DND-41 (cell line): ENCODE results near the gene ZNF229.
"Not testable (repeated sequence)": the region's sequence is repeated elsewhere in the genome, so short reads cannot be mapped to it uniquely, and the experiment has no call there.

Experiments
- ATAC-seq: fragments of 200-7000 bp; cut with Tn5 transposase; 3 replicates; pipeline ENCODE4 v1.9.1; 2021; ENCODE audit warnings: low read depth; ENCODE audit not compliant: insufficient read depth
- DNase-seq: peaks from one replicate; pipeline ENCODE4 v3.0.0-alpha.2; 2020
- H2AFZ ChIP-seq: 2 replicates; pipeline ENCODE4 v1.6.0; 2012; ENCODE audit warnings: low read depth, low read length
- H3K27ac ChIP-seq: 2 replicates; pipeline ENCODE4 v1.5.1; 2012; ENCODE audit warnings: low read length, inconsistent platforms
- H3K27me3 ChIP-seq: fragments of 200-600 bp; sonication (generic); 2 replicates; pipeline ENCODE4 v1.6.0; 2012; ENCODE audit warnings: low read length, mild to moderate bottlenecking, inconsistent platforms; ENCODE audit not compliant: insufficient read depth, poor library complexity
- H3K36me3 ChIP-seq: 2 replicates; pipeline ENCODE4 v1.5.1; 2012; ENCODE audit warnings: low read length, inconsistent platforms; ENCODE audit not compliant: insufficient read depth
- H3K4me1 ChIP-seq: 2 replicates; pipeline ENCODE4 v1.5.1; 2012; ENCODE audit warnings: mild to moderate bottlenecking, low read length; ENCODE audit not compliant: insufficient read depth
- H3K4me2 ChIP-seq: 2 replicates; pipeline ENCODE4 v1.6.0; 2012; ENCODE audit warnings: mild to moderate bottlenecking, moderate library complexity, low read length, inconsistent platforms; ENCODE audit not compliant: insufficient read depth
- H3K4me3 ChIP-seq, 2 experiments: fragments of 200-600 bp in 1 of 2; shearing (Covaris generic) in 1 of 2; 2 replicates each; pipeline ENCODE4 v1.5.1; 2012 to 2016; ENCODE audit warnings: inconsistent platforms in 2 of 2, low read length in 2 of 2, mild to moderate bottlenecking in 2 of 2, low read depth in 1 of 2, moderate library complexity in 1 of 2
- H3K79me2 ChIP-seq: 2 replicates; pipeline ENCODE4 v1.6.0; 2012; ENCODE audit warnings: low read length, inconsistent platforms; ENCODE audit not compliant: insufficient read depth
- H3K9ac ChIP-seq: 2 replicates; pipeline ENCODE4 v1.6.0; 2012; ENCODE audit warnings: low read depth, mild to moderate bottlenecking, inconsistent platforms, low read length, moderate library complexity
- H3K9me3 ChIP-seq: 2 replicates; pipeline ENCODE4 v1.5.1; 2012; ENCODE audit warnings: low read length, moderate library complexity, mild to moderate bottlenecking, inconsistent platforms; ENCODE audit not compliant: insufficient read depth, severe bottlenecking
- H4K20me1 ChIP-seq: 2 replicates; pipeline ENCODE4 v1.6.0; 2012; ENCODE audit warnings: low read length; ENCODE audit not compliant: insufficient read depth
- CTCF ChIP-seq: IDR thresholded peaks from 2 replicates; pipeline ENCODE4 v1.5.1; 2012; ENCODE audit warnings: borderline replicate concordance, low read length, moderate library complexity, mild to moderate bottlenecking; ENCODE audit not compliant: poor library complexity, severe bottlenecking; ENCODE audit errors: extremely low read depth
- EZH2 ChIP-seq: IDR thresholded peaks from 3 replicates; pipeline ENCODE4 v1.6.1; 2012; ENCODE audit warnings: borderline replicate concordance, low read depth, mild to moderate bottlenecking, moderate library complexity, low read length, inconsistent platforms; ENCODE audit not compliant: severe bottlenecking

Gene ZNF229

GRCh38 chr19:44401139-44402115 is 46.8 kb downstream of the ZNF229 start, which contains the start of gene ZNF285:
ZNF285 (minus strand) TSS chr19:44401608; CDS start chr19:44397213, 4,395 bp downstream.
- Histone ChIP-seq H3K4me3 (no peak within 1 kb of the TSS), H3K9ac (no peak within 1 kb of the TSS), H3K9me3 (no peaks in the 10 kb centered on the region), H2AFZ (no peak within 1 kb of the TSS), H3K79me2 (no peaks in the 10 kb centered on the region), H4K20me1 (no peaks in the 10 kb centered on the region), H3K36me3 (no peaks in the 10 kb centered on the region), H3K27me3 (no peaks in the 10 kb centered on the region), H3K4me1 (no peaks in the 10 kb centered on the region), H3K4me2 (no peak within 1 kb of the TSS), H3K27ac (no peak within 1 kb of the TSS)
- TF ChIP-seq CTCF = no peak
- no peak for TF ChIP-seq EZH2
- no peak for ATAC-seq
- DNase-seq = no peak

GRCh38 chr19:44389268-44389667 is 59.0 kb downstream of the ZNF229 start:
- H2AFZ ChIP-seq, H3K4me1 ChIP-seq, H3K9ac ChIP-seq, H3K79me2 ChIP-seq, H3K9me3 ChIP-seq, H3K27ac ChIP-seq, DNase-seq, H3K27me3 ChIP-seq, H4K20me1 ChIP-seq, H3K4me3 ChIP-seq, H3K4me2 ChIP-seq, H3K36me3 ChIP-seq, ATAC-seq: not testable (repeated sequence)
